Smooth muscle cell of the pulmonary artery (primary cell): ENCODE data around the gene GMPS. TPM values are rescaled to one million over a fixed set of nuclear protein-coding genes. Genes with fewer than 3 reads are reported as not detected.

Experiments used
- total RNA-seq: library from RNA; depleted of rRNA; stranded (reverse); fragments of >200 nt; gene quantifications from 2 replicates; pipeline ENCODE4 v1.2.3, GENCODE V29; 2014

The GMPS gene
- 25.0 and 29.8 TPM in 2 replicates for total RNA-seq

DNA sequence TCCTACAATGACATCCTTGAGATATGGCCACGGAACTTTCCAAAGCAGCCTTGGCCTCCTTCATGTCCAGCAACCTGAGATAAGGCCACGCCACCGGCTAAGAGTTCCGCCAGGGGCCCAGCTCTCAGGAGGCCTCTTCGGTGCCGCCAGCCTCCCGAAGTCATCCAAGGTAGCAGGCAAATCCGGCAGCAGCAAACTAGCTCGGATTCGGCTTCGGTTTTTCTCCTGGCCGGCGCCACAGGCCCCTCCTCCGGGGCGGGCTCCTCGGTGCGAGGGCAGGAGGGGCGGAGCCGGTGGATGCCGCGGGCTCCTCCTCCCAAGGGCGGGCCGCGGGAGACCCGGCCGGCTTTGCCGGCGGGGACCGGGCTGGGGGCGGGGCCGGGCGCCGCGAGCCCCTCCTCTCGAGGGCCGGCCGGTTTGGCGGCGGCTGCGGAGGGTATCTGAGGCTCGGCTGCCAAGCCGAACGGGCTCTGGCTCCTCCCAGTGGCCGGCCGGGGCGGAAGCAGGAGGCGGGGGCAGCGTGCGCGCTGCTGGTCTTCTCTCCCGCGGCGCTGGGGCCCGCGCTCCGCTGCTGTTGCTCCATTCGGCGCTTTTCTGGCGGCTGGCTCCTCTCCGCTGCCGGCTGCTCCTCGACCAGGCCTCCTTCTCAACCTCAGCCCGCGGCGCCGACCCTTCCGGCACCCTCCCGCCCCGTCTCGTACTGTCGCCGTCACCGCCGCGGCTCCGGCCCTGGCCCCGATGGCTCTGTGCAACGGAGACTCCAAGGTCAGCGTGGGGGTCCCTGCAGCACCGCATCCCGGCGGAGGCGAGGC lies at the start of gene GMPS:
TSS of gene GMPS (plus strand) at position 518 of the 812 bp plus-strand sequence. CDS start at position 739, 221 bp downstream.

GRCh38 chr3:155854141-155854940 lies 16.1 kb upstream of the GMPS start, which contains the start of gene SLC33A1:
Gene SLC33A1 (minus strand): TSS chr3:155854427. CDS start chr3:155853997, 430 bp downstream.

Other genes starting within 250 kb of the GMPS start
- gene PLCH1, start 125.6 kb upstream of the GMPS start, total RNA-seq: under 0.01 and 0.03 TPM in 2 replicates
- gene C3orf33, start 64.4 kb upstream of the GMPS start, total RNA-seq: 1.6 and 2.0 TPM in 2 replicates
- gene SLC33A1, start 16.2 kb upstream of the GMPS start, total RNA-seq: 41.0 and 46.2 TPM in 2 replicates
- 2.0 and 35.6 TPM in 2 replicates for gene KCNAB1, start 249.9 kb downstream of the GMPS start, total RNA-seq